IMR-90 (cell line): ENCODE measurements around the gene KLHL8. TPM values are rescaled to one million over a fixed set of nuclear protein-coding genes. Genes with fewer than 3 reads are reported as not detected.

ENCODE experiments used
- ATAC-seq: fragments of 200-7000 bp; cut with Tn5 transposase; 2 replicates; pipeline ENCODE4 v1.9.1; 2020; ENCODE audit warnings: low read depth, mild to moderate bottlenecking, moderate library complexity
- BruUV-seq: library from RNA; stranded (reverse); fragments of 400-500 nt; replicated peaks from 2 replicates; lab custom pipeline; 2021; lab: Mats Ljungman, UMichigan
- CTCF ChIA-PET: fragments of 300-600 bp; formaldehyde crosslinking; extraction: SDS; loops from one replicate; lab custom pipeline; 2021; ENCODE audit warnings: antibody characterized with exemption; lab: Yijun Ruan, JAX
- POLR2A ChIA-PET: fragments of 300-600 bp; sonication (Branson Sonifier 250); formaldehyde crosslinking; loops from one replicate; lab custom pipeline; 2022; ENCODE audit warnings: antibody characterized with exemption; ENCODE audit not compliant: unreplicated experiment; lab: Charles Lee
- DNase-seq: peaks from one replicate; pipeline ENCODE4 v3.0.0; 2013
- H2AFZ ChIP-seq: replicated peaks from 2 replicates; pipeline ENCODE3; 2013; ENCODE audit warnings: low read length, mild to moderate bottlenecking; ENCODE audit not compliant: poor library complexity
- H2AK5ac ChIP-seq: 2 replicates; pipeline ENCODE4 v1.6.1; 2013; ENCODE audit warnings: low read depth, low read length, inconsistent platforms
- H2AK9ac ChIP-seq: replicated peaks from 2 replicates; pipeline ENCODE3; 2013; ENCODE audit warnings: mild to moderate bottlenecking, low read depth, low read length, moderate library complexity; ENCODE audit not compliant: poor library complexity
- H2BK120ac ChIP-seq: 2 replicates; pipeline ENCODE4 v1.6.1; 2013; ENCODE audit warnings: low read depth, low read length, inconsistent platforms
- H2BK15ac ChIP-seq: 3 replicates; pipeline ENCODE4 v1.6.1; 2013; ENCODE audit warnings: low read depth, low read length, inconsistent platforms
- H2BK20ac ChIP-seq: 2 replicates; pipeline ENCODE4 v1.6.1; 2013; ENCODE audit warnings: low read depth, mild to moderate bottlenecking, inconsistent platforms, low read length, moderate library complexity
- H2BK5ac ChIP-seq: 2 replicates; pipeline ENCODE4 v1.6.1; 2013; ENCODE audit warnings: mild to moderate bottlenecking, low read depth, low read length, inconsistent platforms; ENCODE audit not compliant: poor library complexity, severe bottlenecking
- H3K14ac ChIP-seq: replicated peaks from 2 replicates; pipeline ENCODE4 v1.6.1; 2013; ENCODE audit warnings: low read depth, low read length, inconsistent platforms
- H3K18ac ChIP-seq: 2 replicates; pipeline ENCODE4 v1.6.1; 2013; ENCODE audit warnings: low read depth, low read length, control low read depth
- H3K23ac ChIP-seq: 2 replicates; pipeline ENCODE4 v1.6.1; 2013; ENCODE audit warnings: low read depth, low read length, inconsistent platforms
- H3K27ac ChIP-seq: 2 replicates; pipeline ENCODE4 v1.5.1; 2013; ENCODE audit warnings: mild to moderate bottlenecking, control low read depth, low read length; ENCODE audit not compliant: insufficient read depth
- H3K27me3 ChIP-seq: 2 replicates; pipeline ENCODE4 v1.6.1; 2013; ENCODE audit warnings: low read length; ENCODE audit not compliant: control insufficient read depth, insufficient read depth
- H3K36me3 ChIP-seq: 2 replicates; pipeline ENCODE4 v1.6.1; 2013; ENCODE audit warnings: low read length, mixed read lengths; ENCODE audit not compliant: control insufficient read depth, insufficient read depth
- H3K4ac ChIP-seq: 2 replicates; pipeline ENCODE4 v1.6.1; 2013; ENCODE audit warnings: low read depth, low read length, inconsistent platforms
- H3K4me1 ChIP-seq: 2 replicates; pipeline ENCODE4 v1.6.1; 2013; ENCODE audit warnings: low read length, mixed read lengths; ENCODE audit not compliant: control insufficient read depth, insufficient read depth
- H3K4me2 ChIP-seq: 2 replicates; pipeline ENCODE4 v1.6.1; 2013; ENCODE audit warnings: low read depth, mild to moderate bottlenecking, control low read depth, low read length, moderate library complexity
- H3K4me3 ChIP-seq: 2 replicates; pipeline ENCODE4 v1.5.1; 2013; ENCODE audit warnings: low read depth, mild to moderate bottlenecking, control low read depth, low read length, moderate library complexity; ENCODE audit not compliant: insufficient read depth
- H3K56ac ChIP-seq: 2 replicates; pipeline ENCODE4 v1.6.1; 2013; ENCODE audit warnings: low read length, inconsistent platforms; ENCODE audit not compliant: insufficient read depth; ENCODE audit errors: extremely low read depth
- H3K79me1 ChIP-seq, 2 experiments: 2 replicates each; pipeline ENCODE4 v1.6.1; 2013; ENCODE audit warnings: low read length in 2 of 2, inconsistent platforms in 1 of 2, low read depth in 1 of 2
- H3K9ac ChIP-seq: 2 replicates; pipeline ENCODE4 v1.6.1; 2013; ENCODE audit warnings: low read depth, low read length, control low read depth
- H3K9me1 ChIP-seq: 2 replicates; pipeline ENCODE4 v1.6.1; 2013; ENCODE audit warnings: low read length, inconsistent platforms; ENCODE audit not compliant: insufficient read depth
- H3K9me3 ChIP-seq: 2 replicates; pipeline ENCODE4 v1.6.1; 2013; ENCODE audit warnings: low read length; ENCODE audit not compliant: control insufficient read depth, insufficient read depth
- H4K20me1 ChIP-seq: 2 replicates; pipeline ENCODE4 v1.6.1; 2013; ENCODE audit warnings: low read length, inconsistent platforms; ENCODE audit not compliant: insufficient read depth
- H4K5ac ChIP-seq: 2 replicates; pipeline ENCODE4 v1.6.1; 2013; ENCODE audit warnings: mild to moderate bottlenecking, low read depth, low read length, control low read depth
- H4K8ac ChIP-seq, 2 experiments: 2 replicates each; pipeline ENCODE4 v1.6.1; 2013; ENCODE audit warnings: low read depth in 2 of 2, low read length in 2 of 2, control low read depth in 1 of 2, inconsistent platforms in 1 of 2
- H4K91ac ChIP-seq: 2 replicates; pipeline ENCODE4 v1.6.1; 2013; ENCODE audit warnings: low read depth, low read length, inconsistent platforms; ENCODE audit not compliant: insufficient read depth
- BHLHE40 ChIP-seq: fragments of 150-350 bp; IDR thresholded peaks from 2 replicates; pipeline ENCODE4 v1.6.1; 2016; ENCODE audit warnings: mild to moderate bottlenecking, low read depth, low read length
- CEBPB ChIP-seq: IDR thresholded peaks from 2 replicates; pipeline ENCODE4 v1.6.1; 2012; ENCODE audit warnings: low read depth, low read length, improper control_type of control experiment
- CHD1 ChIP-seq: IDR thresholded peaks from 2 replicates; pipeline ENCODE4 v1.6.1; 2012; ENCODE audit warnings: low read depth, low read length, improper control_type of control experiment
- CTCF ChIP-seq: conservative IDR thresholded peaks from 2 replicates; pipeline ENCODE4 v1.5.1; 2012; ENCODE audit warnings: mild to moderate bottlenecking, low read depth, low read length, improper control_type of control experiment
- ELK1 ChIP-seq: fragments of 150-350 bp; IDR thresholded peaks from 2 replicates; pipeline ENCODE4 v1.6.1; 2016; ENCODE audit warnings: low read depth, mild to moderate bottlenecking, low read length, moderate library complexity, borderline replicate concordance
- FOS ChIP-seq: fragments of 150-350 bp; IDR thresholded peaks from 2 replicates; pipeline ENCODE4 v1.6.1; 2016; ENCODE audit warnings: low read depth, low read length
- MAFK ChIP-seq: IDR thresholded peaks from 2 replicates; pipeline ENCODE4 v1.6.1; 2012; ENCODE audit warnings: low read depth, low read length, improper control_type of control experiment
- MAZ ChIP-seq: IDR thresholded peaks from 2 replicates; pipeline ENCODE4 v1.6.1; 2012; ENCODE audit warnings: low read depth, mild to moderate bottlenecking, low read length, improper control_type of control experiment, moderate library complexity, borderline replicate concordance
- MXI1 ChIP-seq: IDR thresholded peaks from 2 replicates; pipeline ENCODE4 v1.6.1; 2012; ENCODE audit warnings: low read depth, mild to moderate bottlenecking, low read length, moderate library complexity, borderline replicate concordance
- NFE2L2 ChIP-seq: fragments of 150-350 bp; IDR thresholded peaks from 2 replicates; pipeline ENCODE4 v1.6.1; 2016; ENCODE audit warnings: low read depth, mild to moderate bottlenecking, low read length
- POLR2A ChIP-seq: IDR thresholded peaks from 2 replicates; pipeline ENCODE4 v1.6.1; 2012; ENCODE audit warnings: mild to moderate bottlenecking, low read depth, low read length
- RAD21 ChIP-seq: IDR thresholded peaks from 2 replicates; pipeline ENCODE4 v1.6.1; 2012; ENCODE audit warnings: low read length, improper control_type of control experiment
- RCOR1 ChIP-seq: IDR thresholded peaks from 2 replicates; pipeline ENCODE4 v1.6.1; 2012; ENCODE audit warnings: mild to moderate bottlenecking, low read length, improper control_type of control experiment; ENCODE audit not compliant: insufficient replicate concordance
- RFX5 ChIP-seq: IDR thresholded peaks from 2 replicates; pipeline ENCODE4 v1.8.0; 2012; ENCODE audit warnings: low read depth, mild to moderate bottlenecking, low read length, moderate library complexity
- SMC3 ChIP-seq: fragments of 150-350 bp; IDR thresholded peaks from 2 replicates; pipeline ENCODE4 v1.6.1; 2016; ENCODE audit warnings: low read depth, mild to moderate bottlenecking, antibody characterized with exemption, low read length, moderate library complexity
- USF2 ChIP-seq: fragments of 150-350 bp; IDR thresholded peaks from 2 replicates; pipeline ENCODE4 v1.6.1; 2017; ENCODE audit warnings: mild to moderate bottlenecking, antibody characterized with exemption, low read length, low read depth
- WGBS, 2 experiments: methylation state at CpG; one replicate each; pipeline versions ENCODE4 v1.1.5 to v1.1.7; 2013; ENCODE audit warnings: missing lambda C conversion rate in 2 of 2; ENCODE audit not compliant: insufficient read length in 1 of 2; ENCODE audit errors: extremely low coverage in 2 of 2; 5-methylcytosine and 5-hydroxymethylcytosine counted together
- dilution Hi-C: fragments of 300-500 bp; cut with HindIII; formaldehyde crosslinking; loops from one replicate; pipeline ENCODE4 v1.14.3; 2018; ENCODE audit warnings: low sequenced_read_pairs; ENCODE audit not compliant: unreplicated experiment
- in situ Hi-C: fragments of 300-500 bp; cut with MboI; formaldehyde crosslinking; loops from 3 replicates; pipeline ENCODE4 v1.14.3; 2019; ENCODE audit warnings: low sequenced_read_pairs, inconsistent platforms, mixed read lengths
- intact Hi-C: fragments of 100-400 bp; cut with micrococcal nuclease; formaldehyde crosslinking; loops from 2 replicates; pipeline ENCODE4 v1.10.0; 2022
- polyA plus RNA-seq, 3 experiments: library from polyadenylated mRNA; depleted of rRNA; stranded (reverse); fragments of >200 nt; gene quantifications; 2 replicates each; pipeline ENCODE4 v1.2.3, GENCODE V29; 2012; ENCODE audit warnings: low replicate concordance in 1 of 3
- total RNA-seq: library from RNA; depleted of rRNA; stranded (reverse); fragments of >200 nt; gene quantifications from 2 replicates; pipeline ENCODE4 v1.2.3, GENCODE V29; 2012

Gene KLHL8
- total and polyA plus RNA-seq, 2 of the 4 experiments (the other 2 are of a cell fraction) = 3.1 to 9.5 TPM

GRCh38 chr4:87227751-87228151 is 7.3 kb upstream of the KLHL8 start:
- H3K56ac ChIP-seq = no peak overlapping the region
- H3K4ac ChIP-seq = no peak overlapping the region
- dilution Hi-C loops = no loop called here
- H3K14ac ChIP-seq = no peak overlapping the region
- no peak overlapping the region for H2AK5ac ChIP-seq
- no peak overlapping the region for H3K9ac ChIP-seq
- no peak for ATAC-seq
- H2AK9ac ChIP-seq = no peak overlapping the region
- no peak overlapping the region for H4K91ac ChIP-seq
- no peak for DNase-seq
- H2BK15ac ChIP-seq = no peak overlapping the region
- H2BK5ac ChIP-seq = no peak overlapping the region
- CTCF ChIA-PET = no interaction called here
- no peak overlapping the region for H4K5ac ChIP-seq
- no peak overlapping the region for H3K18ac ChIP-seq
- intact Hi-C loops = no loop called here
- WGBS, 2 experiments = no CpG with 5 or more reads among the region's 1 CpG
- H3K4me3 ChIP-seq = no peak overlapping the region
- H2AFZ ChIP-seq = no peak overlapping the region
- no peaks in the 10 kb centered on the region for H3K27me3 ChIP-seq
- no peak overlapping the region for H2BK120ac ChIP-seq
- no peak overlapping the region for H3K27ac ChIP-seq
- no peak overlapping the region for H3K4me2 ChIP-seq
- TF ChIP-seq CTCF (no peak), RCOR1 (no peak), CEBPB (no peak), MAZ (no peak), FOS (no peak), SMC3 (no peak), CHD1 (no peak), POLR2A (no peak), RFX5 (no peak), MAFK (no peak), ELK1 (no peak), BHLHE40 (no peak), USF2 (no peak), MXI1 (no peak), NFE2L2 (no peak), RAD21 (no peak)
- H4K20me1 ChIP-seq = no peaks in the 10 kb centered on the region
- H3K79me1 ChIP-seq = no peaks in the 10 kb centered on the region
- H2BK20ac ChIP-seq = no peak overlapping the region
- no TSS peak for BruUV-seq
- no peak overlapping the region for H3K23ac ChIP-seq
- no peaks in the 10 kb centered on the region for H3K9me3 ChIP-seq
- H3K4me1 ChIP-seq = no peaks in the 10 kb centered on the region
- in situ Hi-C loops = loop anchor here (25.0 kb wide), 1 partner anchor 715 kb away; no protein-coding TSS in a partner anchor
- POLR2A ChIA-PET = no interaction called here
- H3K36me3 ChIP-seq = no peaks in the 10 kb centered on the region
- no peak overlapping the region for H4K8ac ChIP-seq
- no peaks in the 10 kb centered on the region for H3K9me1 ChIP-seq
